Stomach smooth muscle (tissue), 2 donors: ENCODE results near the gene HACL1.

Experiments used
- H3K27ac ChIP-seq: one replicate; pipeline ENCODE4 v1.7.0; 2013; ENCODE audit warnings: mild to moderate bottlenecking, low read length, inconsistent platforms
- H3K27me3 ChIP-seq, 2 donors: one replicate each; pipeline ENCODE4 v1.7.0; 2013; ENCODE audit warnings: low read length in 2 of 2; ENCODE audit not compliant: insufficient read depth in 2 of 2, control insufficient read depth in 1 of 2
- H3K36me3 ChIP-seq, 2 donors: one replicate each; pipeline ENCODE4 v1.7.0; 2013; ENCODE audit warnings: low read length in 2 of 2; ENCODE audit not compliant: control insufficient read depth in 2 of 2, insufficient read depth in 2 of 2
- H3K4me1 ChIP-seq: one replicate; pipeline ENCODE4 v1.7.0; 2013; ENCODE audit warnings: low read length; ENCODE audit not compliant: control insufficient read depth, insufficient read depth
- H3K4me3 ChIP-seq, 2 donors: one replicate each; pipeline ENCODE4 v1.7.0; 2013; ENCODE audit warnings: low read length in 2 of 2
- H3K9ac ChIP-seq, 2 donors: one replicate each; pipeline ENCODE4 v1.7.0; 2013; ENCODE audit warnings: low read length in 2 of 2, mild to moderate bottlenecking in 1 of 2
- H3K9me3 ChIP-seq, 2 donors: one replicate each; pipeline ENCODE4 v1.7.0; 2013; ENCODE audit warnings: low read length in 2 of 2; ENCODE audit not compliant: control insufficient read depth in 2 of 2
- donor health status: healthy.
- donor health status: Pancreatic carcinoma.

The HACL1 gene

GRCh38 chr3:15525790-15526189 is 75.6 kb downstream of the HACL1 start:
- H3K27ac ChIP-seq: no peak overlapping the region
- H3K4me3 ChIP-seq: no peak overlapping the region
- H3K9ac ChIP-seq: no peak overlapping the region
- peaks cover 6% of the 10 kb centered on the region for H3K4me1 ChIP-seq
- peaks cover 0 to 3% of the 10 kb centered on the region in 2 donors for H3K36me3 ChIP-seq
- no peaks in the 10 kb centered on the region for H3K27me3 ChIP-seq
- no peaks in the 10 kb centered on the region for H3K9me3 ChIP-seq

- Histone ChIP-seq H3K9ac (no peak overlapping the region), H3K4me1 (peaks cover 6% of the 10 kb centered on the region), H3K9me3 (no peaks in the 10 kb centered on the region), H3K4me3 (no peak overlapping the region), H3K27me3 (no peaks in the 10 kb centered on the region), H3K36me3 (peaks cover 0 to under 1% of the 10 kb centered on the region in 2 donors), H3K27ac (no peak overlapping the region)
Observed at GRCh38 chr3:15523660-15524417, 77.5 kb downstream of the HACL1 start.

DNA sequence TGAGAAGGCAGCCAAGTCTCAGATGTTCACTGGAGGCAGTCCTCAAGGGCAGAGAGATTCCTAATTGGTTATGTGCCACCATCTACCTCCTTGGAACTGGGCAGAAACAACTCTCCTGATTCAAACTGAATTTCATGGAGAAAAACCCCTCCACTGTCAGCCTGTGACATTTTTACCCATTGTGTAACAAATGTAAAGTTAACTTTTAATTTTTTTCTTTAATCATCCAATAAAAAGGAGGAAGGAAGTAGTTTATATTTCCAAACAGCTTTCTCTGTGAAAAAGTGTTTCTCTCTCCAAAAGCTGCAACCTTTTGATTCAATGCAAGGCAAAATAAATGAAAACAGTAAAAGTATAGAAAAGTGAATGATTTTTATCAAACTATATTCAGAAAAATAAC is 79.4 kb downstream of the HACL1 start:
- H3K4me1 ChIP-seq: peaks cover 6% of the 10 kb centered on the region
- H3K36me3 ChIP-seq: no peaks in the 10 kb centered on the region
- H3K27me3 ChIP-seq: no peaks in the 10 kb centered on the region
- H3K9ac ChIP-seq: no peak overlapping the region
- no peak overlapping the region for H3K4me3 ChIP-seq
- H3K27ac ChIP-seq: no peak overlapping the region
- H3K9me3 ChIP-seq: no peaks in the 10 kb centered on the region

GRCh38 chr3:15521573-15521965 is 79.8 kb downstream of the HACL1 start, which contains the start of gene COLQ:
Gene COLQ, minus strand, starts transcription at chr3:15521706. Its CDS starts 81 bp downstream, at chr3:15521625.
- Histone ChIP-seq H3K4me3 (no peak within 1 kb of the TSS), H3K27me3 (no peaks in the 10 kb centered on the region), H3K36me3 (no peaks in the 10 kb centered on the region), H3K27ac (no peak within 1 kb of the TSS), H3K9ac (no peak within 1 kb of the TSS), H3K4me1 (peaks cover 6% of the 10 kb centered on the region), H3K9me3 (no peaks in the 10 kb centered on the region)

DNA sequence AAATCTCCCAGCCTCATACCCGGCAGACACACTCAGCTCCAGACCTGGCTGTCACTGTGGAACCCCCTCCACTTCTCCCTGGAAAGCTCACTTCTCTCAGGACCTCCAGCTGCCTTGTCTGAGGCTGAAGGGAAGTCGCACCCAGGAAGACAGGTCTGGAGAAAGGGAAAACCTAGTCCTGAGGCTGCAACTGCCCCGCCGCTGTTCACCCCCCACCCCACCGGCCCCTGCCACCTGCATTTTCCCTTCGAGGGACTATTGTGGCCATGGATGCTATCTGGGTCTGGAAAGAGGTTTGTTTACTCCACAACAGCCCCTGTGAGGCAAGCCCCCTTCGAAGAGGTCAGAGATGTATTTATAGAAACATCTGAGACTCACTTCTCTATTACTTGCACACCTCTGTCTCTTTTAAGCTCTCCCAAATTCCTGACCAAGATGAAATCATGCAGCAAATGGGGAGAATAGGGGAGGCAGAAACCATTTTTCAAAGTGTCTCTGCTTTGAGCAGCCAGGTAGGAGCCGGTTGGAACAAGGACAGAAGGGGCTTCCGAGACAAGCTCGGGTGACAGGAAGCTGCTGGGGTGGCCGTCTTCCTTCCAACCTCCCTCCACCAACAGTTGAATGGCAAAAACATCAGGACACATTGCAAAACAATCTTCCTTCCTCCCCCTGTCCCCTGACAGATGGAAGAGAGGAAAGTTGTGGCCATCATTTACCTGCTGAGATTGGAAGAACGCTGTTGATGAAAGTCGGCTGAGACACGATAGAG is 80.4 kb downstream of the HACL1 start:
- Histone ChIP-seq H3K4me3 (no peak overlapping the region), H3K27ac (no peak overlapping the region), H3K4me1 (peaks cover 6% of the 10 kb centered on the region), H3K9me3 (no peaks in the 10 kb centered on the region), H3K36me3 (no peaks in the 10 kb centered on the region), H3K9ac (no peak overlapping the region), H3K27me3 (no peaks in the 10 kb centered on the region)

- peaks cover 6% of the 10 kb centered on the region for H3K4me1 ChIP-seq
- no peak overlapping the region for H3K27ac ChIP-seq
- H3K9ac ChIP-seq: no peak overlapping the region
- no peaks in the 10 kb centered on the region for H3K9me3 ChIP-seq
- no peaks in the 10 kb centered on the region for H3K27me3 ChIP-seq
- H3K4me3 ChIP-seq: no peak overlapping the region
- H3K36me3 ChIP-seq: no peaks in the 10 kb centered on the region
Observed at GRCh38 chr3:15520185-15520584, 81.2 kb downstream of the HACL1 start.

DNA sequence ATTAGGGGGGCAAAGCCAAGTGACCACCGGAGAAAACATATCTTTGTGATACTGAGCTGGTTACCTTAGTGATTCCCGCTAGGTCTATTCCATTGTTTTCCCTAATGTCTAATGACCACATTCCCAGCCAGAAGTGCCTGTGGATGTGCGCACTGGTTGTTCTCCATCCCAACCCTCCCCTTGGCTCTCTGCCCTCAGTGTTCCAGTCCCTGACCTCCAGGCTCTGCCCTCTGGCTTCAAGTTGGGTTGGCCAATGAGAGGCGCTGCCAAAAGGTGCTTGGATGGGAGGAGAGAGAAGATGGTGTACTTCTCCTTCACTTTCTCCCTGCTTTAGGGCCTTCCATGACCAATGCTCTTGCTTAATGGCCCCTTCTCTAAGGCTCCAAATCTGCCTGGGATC is 82.3 kb downstream of the HACL1 start:
- Histone ChIP-seq H3K4me1 (peaks cover 6% of the 10 kb centered on the region), H3K27ac (no peak overlapping the region), H3K4me3 (no peak overlapping the region), H3K9me3 (no peaks in the 10 kb centered on the region), H3K27me3 (no peaks in the 10 kb centered on the region), H3K36me3 (no peaks in the 10 kb centered on the region), H3K9ac (no peak overlapping the region)

DNA sequence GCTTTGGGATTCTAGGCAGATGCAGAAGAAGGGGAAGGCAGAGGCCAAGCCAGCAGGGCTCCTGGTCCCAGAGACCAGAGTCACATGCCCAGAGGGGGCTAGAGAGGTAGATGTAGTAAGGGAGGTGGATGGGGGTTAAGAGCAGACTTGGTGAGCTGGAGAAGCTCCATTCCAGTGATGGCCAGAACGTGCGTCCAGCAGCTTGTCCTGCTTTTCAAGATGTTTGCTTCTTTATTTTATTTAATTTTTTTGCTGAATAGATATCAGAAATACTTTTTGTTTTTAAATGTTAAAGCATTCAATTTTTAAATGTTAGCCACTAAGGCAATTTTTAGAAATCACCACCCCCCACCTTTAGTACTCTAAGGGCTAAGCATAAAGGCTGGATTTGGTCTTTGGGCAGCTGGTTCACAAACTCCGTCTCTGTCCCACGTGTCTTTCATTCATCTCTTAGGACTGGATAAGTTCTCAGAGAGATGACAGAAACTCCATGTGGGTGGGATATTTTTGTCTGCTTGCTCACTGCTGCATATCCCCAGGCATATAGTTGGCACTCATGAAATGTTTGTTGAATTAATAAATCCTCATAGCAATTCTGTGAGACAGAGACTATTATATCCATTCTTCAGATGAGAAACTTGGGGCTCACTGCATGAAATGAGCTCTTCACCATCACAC is 86.6 kb downstream of the HACL1 start:
- H3K27me3 ChIP-seq: no peaks in the 10 kb centered on the region
- no peak overlapping the region for H3K27ac ChIP-seq
- H3K4me1 ChIP-seq: peaks cover 17% of the 10 kb centered on the region
- no peak overlapping the region for H3K9ac ChIP-seq
- H3K9me3 ChIP-seq: no peaks in the 10 kb centered on the region
- H3K4me3 ChIP-seq: no peak overlapping the region
- no peaks in the 10 kb centered on the region for H3K36me3 ChIP-seq

DNA sequence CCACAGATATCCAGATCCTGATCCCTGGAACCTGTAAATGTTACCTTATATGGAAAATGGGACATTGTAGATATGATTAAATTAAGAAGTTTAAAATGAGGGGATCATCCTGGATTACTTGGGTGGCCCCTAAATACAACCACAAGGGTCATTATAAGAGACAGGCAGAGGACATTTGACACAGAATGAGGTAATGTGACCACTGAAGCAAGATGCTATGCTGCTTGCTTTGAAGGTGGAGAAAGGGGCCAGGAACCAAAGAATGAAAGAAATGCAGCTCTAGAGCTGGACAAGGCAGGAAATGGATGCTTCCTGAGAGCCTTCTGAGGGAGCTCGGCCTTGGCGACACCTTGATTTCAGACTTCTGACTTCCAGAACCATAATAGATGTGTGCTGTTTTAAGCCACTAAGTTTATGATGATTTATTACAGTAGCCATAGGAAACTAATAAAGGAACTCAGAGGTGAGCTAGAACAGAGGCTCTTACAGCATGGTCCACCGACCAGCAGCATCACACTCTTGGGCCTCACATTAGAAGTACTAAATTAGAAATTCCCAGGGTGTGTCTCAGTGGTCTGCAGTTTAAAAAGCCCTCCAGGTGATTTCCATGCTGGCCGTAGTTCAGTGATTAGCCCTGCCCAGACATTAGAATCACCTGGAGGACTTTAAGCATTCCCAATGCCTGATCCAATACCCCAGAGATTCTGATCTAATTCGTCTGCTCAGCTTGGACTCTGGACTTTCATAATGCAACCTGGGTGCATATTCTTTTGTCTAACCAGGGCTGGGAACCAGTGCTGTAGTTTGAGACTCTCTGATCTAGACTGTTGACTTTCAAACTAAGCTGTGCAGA is 87.3 kb downstream of the HACL1 start:
- H3K9ac ChIP-seq: no peak overlapping the region
- no peaks in the 10 kb centered on the region for H3K9me3 ChIP-seq
- H3K27ac ChIP-seq: no peak overlapping the region
- H3K4me1 ChIP-seq: peaks cover 17% of the 10 kb centered on the region
- no peaks in the 10 kb centered on the region for H3K36me3 ChIP-seq
- no peaks in the 10 kb centered on the region for H3K27me3 ChIP-seq
- H3K4me3 ChIP-seq: no peak overlapping the region

DNA sequence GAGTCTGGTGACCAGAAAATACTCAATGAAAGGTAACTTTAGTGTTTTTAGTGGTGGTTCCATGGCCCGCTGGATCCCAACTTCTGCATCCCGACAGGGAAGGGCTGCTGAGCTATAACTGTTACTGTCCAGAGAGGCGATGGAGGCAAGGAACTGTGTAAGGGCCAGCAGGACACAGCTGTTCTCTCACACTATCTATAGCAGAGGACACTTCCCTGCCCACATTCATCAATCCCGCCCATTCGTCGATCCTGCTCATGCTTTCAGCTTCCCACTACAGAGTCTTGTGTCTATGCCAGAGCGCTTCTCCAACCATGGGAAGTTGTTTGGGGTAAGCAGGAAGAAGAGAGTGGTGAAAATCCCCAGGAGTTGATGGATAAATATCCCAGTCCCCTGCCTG is 88.3 kb downstream of the HACL1 start:
- no peaks in the 10 kb centered on the region for H3K27me3 ChIP-seq
- H3K27ac ChIP-seq: no peak overlapping the region
- peaks cover 17% of the 10 kb centered on the region for H3K4me1 ChIP-seq

More for the DNA sequence above, 88.3 kb downstream of the HACL1 start:
- Histone ChIP-seq H3K9me3 (no peaks in the 10 kb centered on the region), H3K36me3 (no peaks in the 10 kb centered on the region), H3K9ac (no peak overlapping the region), H3K4me3 (no peak overlapping the region)
